ENCODE data around the gene GP1BA.
"Not testable (repeated sequence)": the region's sequence is repeated elsewhere in the genome, so short reads cannot be mapped to it uniquely, and the experiment has no call there.

Gene GP1BA

GRCh38 chr17:4901648-4902344 is 30.3 kb upstream of the GP1BA start:
- no peak overlapping the region for H2AFZ ChIP-seq (ENCODE audit: low read length)
- no peaks in the 10 kb centered on the region for H3F3A ChIP-seq (ENCODE audit: insufficient read depth, low read length)
- H3K4me1 ChIP-seq (ENCODE audit: insufficient read depth, low read length, severe bottlenecking): peaks cover 35% of the 10 kb centered on the region
- H3K9me2 ChIP-seq (ENCODE audit: low read depth, low read length): no peaks in the 10 kb centered on the region
- H3K79me2 ChIP-seq (ENCODE audit: insufficient read depth, low read length): no peaks in the 10 kb centered on the region
- H4K20me1 ChIP-seq (ENCODE audit: insufficient read depth, low read length): no peaks in the 10 kb centered on the region
- TF ChIP-seq EZH2 (IDR thresholded peaks at IDR 0.05; ENCODE audit: borderline replicate concordance, low read length) (no peak), CTCF (IDR thresholded peaks at IDR 0.05; ENCODE audit: low read length) (no peak)
- H3K4me2 ChIP-seq (ENCODE audit: low read length): peak overlapping the region; percentile 76; the same call in 1 of the 2 replicates
- peaks cover 3% of the 10 kb centered on the region; the same call in 1 of the 2 replicates for H3K36me3 ChIP-seq (ENCODE audit: insufficient read depth, low read length)
- H3K4me3 ChIP-seq (ENCODE audit: low read depth, low read length, poor library complexity, severe bottlenecking): no peak overlapping the region
- no peaks in the 10 kb centered on the region for H3K9me3 ChIP-seq (ENCODE audit: low read length)
- H3K27me3 ChIP-seq (ENCODE audit: insufficient read depth, low read length): no peaks in the 10 kb centered on the region
- no peak overlapping the region for H3K9ac ChIP-seq (ENCODE audit: low read length)
- H3K27ac ChIP-seq (ENCODE audit: low read depth, low read length, poor library complexity, severe bottlenecking): no peak overlapping the region

GRCh38 chr17:4902540-4902939 is 29.5 kb upstream of the GP1BA start:
- H3F3A ChIP-seq (ENCODE audit: insufficient read depth, low read length): no peaks in the 10 kb centered on the region
- no peaks in the 10 kb centered on the region for H3K9me2 ChIP-seq (ENCODE audit: low read depth, low read length)
- no peaks in the 10 kb centered on the region for H3K27me3 ChIP-seq (ENCODE audit: insufficient read depth, low read length)
- no peak for TF ChIP-seq CTCF (IDR thresholded peaks at IDR 0.05; ENCODE audit: low read length)
- no peak for TF ChIP-seq EZH2 (IDR thresholded peaks at IDR 0.05; ENCODE audit: borderline replicate concordance, low read length)
- H3K4me3 ChIP-seq (ENCODE audit: low read depth, low read length, poor library complexity, severe bottlenecking): no peak overlapping the region
- H3K79me2 ChIP-seq (ENCODE audit: insufficient read depth, low read length): no peaks in the 10 kb centered on the region
- H3K36me3 ChIP-seq (ENCODE audit: insufficient read depth, low read length): no peaks in the 10 kb centered on the region
- H3K27ac ChIP-seq (ENCODE audit: low read depth, low read length, poor library complexity, severe bottlenecking): peak overlapping the region; percentile 20
- H3K4me2 ChIP-seq (ENCODE audit: low read length): peak overlapping the region; percentile 19; the same call in 1 of the 2 replicates
- H2AFZ ChIP-seq (ENCODE audit: low read length): no peak overlapping the region
- H3K9me3 ChIP-seq (ENCODE audit: low read length): no peaks in the 10 kb centered on the region
- H4K20me1 ChIP-seq (ENCODE audit: insufficient read depth, low read length): no peaks in the 10 kb centered on the region
- H3K9ac ChIP-seq (ENCODE audit: low read length): no peak overlapping the region; the same call in 1 of the 2 replicates
- H3K4me1 ChIP-seq (ENCODE audit: insufficient read depth, low read length, severe bottlenecking): peaks cover 35% of the 10 kb centered on the region

- Histone ChIP-seq H3K4me2 (ENCODE audit: low read length) (peak within 1 kb of the TSS; percentile 19; the same call in 1 of the 2 replicates), H3K9ac (ENCODE audit: low read length) (no peak within 1 kb of the TSS; the same call in 1 of the 2 replicates), H3K4me3 (ENCODE audit: low read depth, low read length, poor library complexity, severe bottlenecking) (peak within 1 kb of the TSS; percentile 4)
These were observed 28.8 kb upstream of the GP1BA start, which contains the start of gene CHRNE for GRCh38 chr17:4903051-4903818. TSS of gene CHRNE (minus strand) at chr17:4903098. CDS start at chr17:4903063, 35 bp downstream.

GRCh38 chr17:4906642-4907041 is 25.4 kb upstream of the GP1BA start:
- H4K20me1 ChIP-seq (ENCODE audit: insufficient read depth, low read length); H3K27ac ChIP-seq (ENCODE audit: low read depth, low read length, poor library complexity, severe bottlenecking); H3K4me3 ChIP-seq (ENCODE audit: low read depth, low read length, poor library complexity, severe bottlenecking); H2AFZ ChIP-seq (ENCODE audit: low read length); H3K9me3 ChIP-seq (ENCODE audit: low read length); H3K27me3 ChIP-seq (ENCODE audit: insufficient read depth, low read length); H3K36me3 ChIP-seq (ENCODE audit: insufficient read depth, low read length); H3K79me2 ChIP-seq (ENCODE audit: insufficient read depth, low read length); H3K9ac ChIP-seq (ENCODE audit: low read length); H3K4me2 ChIP-seq (ENCODE audit: low read length); H3K9me2 ChIP-seq (ENCODE audit: low read depth, low read length); H3F3A ChIP-seq (ENCODE audit: insufficient read depth, low read length): not testable (repeated sequence)
- H3K4me1 ChIP-seq (ENCODE audit: insufficient read depth, low read length, severe bottlenecking): peaks cover 12% of the 10 kb centered on the region

More at GRCh38 chr17:4903051-4903818, 28.8 kb upstream of the GP1BA start, which contains the start of gene CHRNE:
- Histone ChIP-seq H3K27ac (ENCODE audit: low read depth, low read length, poor library complexity, severe bottlenecking) (peak within 1 kb of the TSS; percentile 20), H3K9me3 (ENCODE audit: low read length) (no peaks in the 10 kb centered on the region), H3K27me3 (ENCODE audit: insufficient read depth, low read length) (no peaks in the 10 kb centered on the region), H2AFZ (ENCODE audit: low read length) (no peak within 1 kb of the TSS), H3F3A (ENCODE audit: insufficient read depth, low read length) (no peaks in the 10 kb centered on the region), H3K9me2 (ENCODE audit: low read depth, low read length) (no peaks in the 10 kb centered on the region), H4K20me1 (ENCODE audit: insufficient read depth, low read length) (no peaks in the 10 kb centered on the region), H3K79me2 (ENCODE audit: insufficient read depth, low read length) (no peaks in the 10 kb centered on the region), H3K4me1 (ENCODE audit: insufficient read depth, low read length, severe bottlenecking) (peaks cover 35% of the 10 kb centered on the region), H3K36me3 (ENCODE audit: insufficient read depth, low read length) (no peaks in the 10 kb centered on the region)
- TF ChIP-seq EZH2 (IDR thresholded peaks at IDR 0.05; ENCODE audit: borderline replicate concordance, low read length) (no peak), CTCF (IDR thresholded peaks at IDR 0.05; ENCODE audit: low read length) (peak; percentile 77)

Measured in OCI-LY1 (cell line).